Skin epidermis (tissue), 12 donors: ENCODE results near the gene NSF.
"Not testable (repeated sequence)": the region's sequence is repeated elsewhere in the genome, so short reads cannot be mapped to it uniquely, and the experiment has no call there.

Experiments
- H3K27ac ChIP-seq, 21 experiments: fragments of 200-600 bp; sonication (generic) in 11 of 21; one replicate each; pipeline ENCODE4 v1.5.0; 2020; ENCODE audit warnings: mild to moderate bottlenecking in 3 of 21, inconsistent platforms in 2 of 21, moderate library complexity in 2 of 21
- H3K4me3 ChIP-seq, 7 experiments: fragments of 200-600 bp; sonication (generic) in 2 of 7; one replicate each; pipeline ENCODE4 v1.5.0; 2020; ENCODE audit warnings: inconsistent platforms in 2 of 7, mild to moderate bottlenecking in 2 of 7, moderate library complexity in 1 of 7

The NSF gene

DNA sequence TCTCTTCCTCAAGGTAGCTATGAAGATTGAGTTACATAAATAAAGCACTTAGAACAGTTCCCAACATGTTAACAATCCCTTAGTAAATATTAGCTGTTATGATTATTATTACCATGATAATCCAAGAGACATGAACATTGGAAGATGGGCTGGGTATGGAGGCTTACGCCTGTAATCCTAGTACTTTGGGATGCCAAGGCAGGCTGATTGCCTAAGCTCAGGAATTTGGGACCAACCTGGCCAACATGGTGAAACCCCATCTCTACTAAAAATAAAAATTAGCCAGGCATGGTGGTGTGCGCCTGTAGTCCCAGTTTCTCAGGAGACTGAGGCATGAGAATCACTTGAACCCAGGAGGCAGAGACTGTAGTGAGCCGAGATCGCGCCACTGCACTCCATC lies 34.3 kb downstream of the NSF start:
- not testable (repeated sequence) for H3K4me3 ChIP-seq, H3K27ac ChIP-seq

DNA sequence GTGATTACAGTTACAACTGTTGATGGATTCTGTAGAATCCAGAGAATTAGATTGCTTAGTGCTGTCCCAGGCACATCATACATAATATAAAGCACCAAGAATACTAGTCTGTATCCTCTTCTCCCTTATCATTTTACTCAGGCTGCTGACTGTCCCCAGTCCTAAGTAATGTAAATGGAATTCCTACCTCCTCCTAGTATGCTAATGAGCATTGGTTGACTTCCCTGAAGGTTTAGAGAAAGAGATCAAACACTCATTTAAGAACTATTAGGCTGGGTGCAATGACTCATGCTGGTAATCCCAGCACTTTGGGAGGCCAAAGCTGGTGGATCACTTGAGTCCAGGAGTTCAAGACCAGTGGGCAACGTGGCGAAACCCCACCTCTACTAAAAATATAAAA lies 37.0 kb downstream of the NSF start:
- H3K4me3 ChIP-seq = not testable (repeated sequence)

GRCh38 chr17:46628753-46629436 lies 38.4 kb downstream of the NSF start:
- H3K4me3 ChIP-seq, H3K27ac ChIP-seq: not testable (repeated sequence)

More for the DNA sequence above, 37.0 kb downstream of the NSF start:
- H3K27ac ChIP-seq = not testable (repeated sequence)

DNA sequence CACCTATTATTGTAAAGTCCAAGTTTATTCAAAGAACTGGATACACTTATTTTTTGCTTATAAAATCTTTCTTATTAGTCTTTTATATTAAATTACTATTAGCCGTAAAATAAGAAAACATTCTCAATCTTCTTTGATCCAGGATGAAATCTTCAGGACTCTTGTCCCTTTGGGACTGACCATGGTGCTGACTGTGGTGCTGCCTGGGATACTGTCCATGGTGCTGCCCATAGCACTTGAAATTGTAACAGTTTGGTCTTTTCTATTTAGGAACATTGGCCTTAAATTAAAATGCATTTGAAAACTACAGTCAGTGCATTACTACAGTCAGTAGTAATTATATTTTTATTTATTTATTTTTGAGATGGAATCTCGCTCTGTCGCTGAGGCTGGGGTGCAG lies 41.7 kb downstream of the NSF start:
- not testable (repeated sequence) for H3K27ac ChIP-seq

DNA sequence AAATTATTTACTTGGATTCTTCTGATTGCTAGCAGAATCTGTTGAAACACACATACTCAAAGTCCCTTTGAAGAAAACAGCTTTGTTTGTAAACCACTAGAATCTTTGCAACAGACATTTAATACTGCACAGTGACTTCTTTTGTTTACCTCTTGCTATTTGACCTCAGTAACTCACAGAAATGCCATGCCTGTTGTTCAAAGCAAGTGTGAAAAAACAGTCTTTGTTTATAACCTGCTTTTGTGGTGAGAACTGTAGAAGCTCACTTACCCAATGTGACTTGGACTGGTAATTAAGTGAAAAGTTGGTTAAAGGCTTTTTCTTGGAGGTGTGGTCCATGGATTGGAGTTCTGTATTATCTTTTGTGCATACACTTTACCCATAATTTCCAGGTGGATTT lies 44.4 kb downstream of the NSF start:
- not testable (repeated sequence) for H3K27ac ChIP-seq, H3K4me3 ChIP-seq

More for the DNA sequence above, 41.7 kb downstream of the NSF start:
- H3K4me3 ChIP-seq = not testable (repeated sequence)

GRCh38 chr17:46641861-46642656 lies 51.6 kb downstream of the NSF start:
- H3K4me3 ChIP-seq, H3K27ac ChIP-seq: not testable (repeated sequence)

DNA sequence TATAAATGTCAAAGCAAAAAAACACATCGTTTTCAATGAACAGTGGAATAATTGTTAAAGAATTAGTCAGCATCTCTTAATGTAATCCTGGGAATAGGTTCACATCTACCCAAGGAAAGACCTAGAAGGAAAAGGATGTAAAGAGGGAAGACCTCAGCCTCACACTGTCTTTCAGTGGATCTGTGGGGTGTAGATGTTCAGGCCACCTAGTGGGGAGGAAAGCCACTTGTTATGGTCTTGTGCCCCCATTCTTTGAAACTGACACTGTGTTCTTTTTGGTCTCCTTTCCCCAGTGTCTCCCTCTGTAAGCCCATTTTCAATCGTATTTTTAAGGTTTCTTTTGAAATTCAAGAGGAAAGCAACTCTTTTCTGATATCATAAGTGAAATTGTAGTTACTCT lies 56.8 kb downstream of the NSF start:
- not testable (repeated sequence) for H3K4me3 ChIP-seq, H3K27ac ChIP-seq

DNA sequence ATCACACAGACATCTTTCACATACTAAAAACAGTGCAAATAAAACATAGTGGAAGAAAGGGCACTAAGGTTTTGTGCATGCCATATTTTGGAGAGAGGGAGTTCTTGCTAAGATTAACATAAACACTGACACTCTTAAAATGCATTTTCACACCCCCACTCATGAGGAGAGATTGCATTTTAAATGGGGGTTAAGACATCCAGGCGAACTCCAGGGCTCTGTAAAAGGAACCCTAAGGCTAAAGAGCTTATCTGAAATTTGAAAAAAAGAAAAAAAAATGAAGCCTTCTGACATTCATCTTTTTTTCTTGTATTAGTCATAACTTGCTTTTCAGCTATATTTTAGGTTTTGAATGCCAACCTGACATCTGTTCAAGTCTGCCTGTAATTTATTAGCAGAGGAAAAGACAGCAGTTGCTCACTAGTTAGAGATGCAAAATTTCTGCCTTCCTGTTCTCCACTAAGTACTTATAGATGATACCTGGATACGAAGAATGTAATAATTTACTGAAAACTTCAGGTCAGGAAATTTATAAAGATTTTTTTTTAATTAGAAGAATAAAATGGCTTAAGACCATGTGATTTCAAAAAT lies 57.3 kb downstream of the NSF start:
- H3K4me3 ChIP-seq, H3K27ac ChIP-seq: not testable (repeated sequence)

DNA sequence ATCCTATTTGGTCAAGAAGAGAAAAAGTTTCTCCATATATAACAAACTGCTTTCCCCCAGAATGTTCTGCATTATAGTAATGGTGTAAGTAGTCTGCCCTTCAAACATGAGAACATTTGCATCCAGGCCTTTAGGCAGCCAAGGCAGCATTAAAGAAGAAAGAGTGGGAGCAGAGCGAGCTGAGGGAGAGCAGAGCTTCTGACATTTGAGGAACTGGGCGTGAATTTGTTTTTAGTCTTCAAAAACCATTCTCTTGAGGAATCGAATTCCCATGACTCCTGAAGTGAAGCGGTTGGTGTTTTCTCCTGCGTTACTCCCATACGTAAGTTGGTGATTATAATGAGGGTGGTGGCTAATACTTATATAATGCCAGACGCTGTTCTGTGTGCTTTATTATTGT lies 58.8 kb downstream of the NSF start:
- H3K27ac ChIP-seq, H3K4me3 ChIP-seq: not testable (repeated sequence)

DNA sequence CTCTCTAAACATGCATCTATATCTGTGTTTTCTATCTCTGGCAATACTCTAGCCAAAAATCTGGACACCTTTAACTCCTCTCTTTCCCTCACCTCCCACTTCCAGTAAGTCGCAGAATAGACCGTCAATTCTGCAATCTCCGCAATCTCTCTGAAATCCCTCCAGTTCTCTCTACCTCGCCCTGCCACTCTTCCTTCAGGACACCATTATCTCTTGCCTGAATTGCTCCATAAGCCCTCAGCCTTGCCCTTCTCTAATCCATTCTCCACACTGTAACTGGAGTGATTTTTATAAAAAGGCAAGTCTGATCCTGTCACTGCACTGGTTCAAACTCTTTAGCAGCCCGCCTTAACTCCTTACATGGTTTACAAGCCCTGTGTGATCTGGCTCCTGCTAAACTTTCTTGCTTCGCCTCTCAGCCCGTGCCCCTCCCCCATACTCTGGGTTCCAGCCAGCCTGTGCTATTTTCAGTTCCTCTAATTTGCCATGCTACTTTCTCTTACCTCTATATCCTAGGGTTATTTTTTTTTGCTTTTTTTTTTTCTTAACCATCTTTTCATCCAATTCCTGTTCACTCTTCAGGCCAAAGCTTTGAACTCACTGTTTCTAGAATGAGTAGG lies 61.7 kb downstream of the NSF start:
- not testable (repeated sequence) for H3K27ac ChIP-seq, H3K4me3 ChIP-seq

GRCh38 chr17:46658235-46658634 lies 67.8 kb downstream of the NSF start:
- H3K27ac ChIP-seq, H3K4me3 ChIP-seq: not testable (repeated sequence)

DNA sequence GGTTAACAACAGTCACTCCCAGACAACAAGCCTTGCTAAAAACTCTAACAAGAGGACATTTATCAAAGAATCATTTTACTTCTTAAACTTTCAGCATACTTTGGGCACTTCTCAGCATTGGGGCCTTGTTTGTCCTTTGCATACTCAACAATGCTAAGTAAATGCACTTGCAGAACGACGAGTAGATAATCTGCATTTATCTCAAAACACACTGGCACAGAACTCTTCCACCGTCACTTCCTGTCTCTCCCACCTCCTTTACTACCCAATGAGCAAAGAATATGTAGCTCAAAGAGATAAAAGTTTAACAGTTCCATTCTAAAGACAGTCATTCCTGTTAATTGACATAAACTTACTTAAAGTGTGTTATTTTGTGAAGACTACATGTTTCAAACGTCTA lies 69.2 kb downstream of the NSF start:
- H3K4me3 ChIP-seq, H3K27ac ChIP-seq: not testable (repeated sequence)

DNA sequence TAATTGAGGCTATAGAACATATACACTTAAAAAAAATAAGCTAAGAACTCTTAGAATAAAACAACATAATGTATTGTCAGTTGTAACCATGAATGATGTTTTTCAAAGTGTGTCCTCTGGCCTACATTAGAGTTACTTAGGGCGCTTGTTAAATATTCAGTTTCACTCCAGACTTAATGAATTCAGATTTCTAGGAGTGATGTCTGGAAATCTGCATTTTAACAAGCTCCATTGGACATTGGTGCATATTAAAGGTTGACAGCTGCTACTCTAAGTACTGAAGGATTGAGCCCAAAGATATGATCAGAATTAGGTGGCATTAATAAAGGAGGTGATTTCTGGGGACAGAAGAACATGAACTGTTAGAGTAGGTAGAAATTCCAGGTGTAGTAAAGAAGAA lies 72.7 kb downstream of the NSF start:
- not testable (repeated sequence) for H3K4me3 ChIP-seq, H3K27ac ChIP-seq

GRCh38 chr17:46663552-46663951 lies 73.1 kb downstream of the NSF start:
- not testable (repeated sequence) for H3K27ac ChIP-seq, H3K4me3 ChIP-seq

GRCh38 chr17:46665969-46666368 lies 75.5 kb downstream of the NSF start:
- not testable (repeated sequence) for H3K27ac ChIP-seq, H3K4me3 ChIP-seq

DNA sequence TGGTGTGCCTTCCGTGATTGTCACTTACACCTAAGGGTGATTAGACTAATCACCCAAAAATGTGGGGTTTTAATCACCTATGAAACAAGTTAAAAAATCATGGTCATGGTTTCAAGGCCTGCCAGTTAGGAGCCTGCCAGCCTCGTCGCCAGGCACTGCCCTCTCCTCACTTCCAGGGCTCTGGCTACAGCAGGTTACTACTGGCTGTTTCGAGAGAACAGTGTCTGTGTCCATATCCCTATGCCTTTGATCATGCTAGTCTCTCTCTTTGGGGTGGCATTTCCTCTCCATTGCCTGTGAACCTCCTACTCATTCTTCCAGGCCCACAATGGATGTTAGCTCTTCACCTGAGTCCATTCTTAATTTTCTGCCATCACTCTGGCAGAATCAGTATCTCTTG lies 80.3 kb downstream of the NSF start:
- H3K4me3 ChIP-seq, H3K27ac ChIP-seq: not testable (repeated sequence)

GRCh38 chr17:46672777-46673176 lies 82.3 kb downstream of the NSF start:
- H3K27ac ChIP-seq, H3K4me3 ChIP-seq: not testable (repeated sequence)

DNA sequence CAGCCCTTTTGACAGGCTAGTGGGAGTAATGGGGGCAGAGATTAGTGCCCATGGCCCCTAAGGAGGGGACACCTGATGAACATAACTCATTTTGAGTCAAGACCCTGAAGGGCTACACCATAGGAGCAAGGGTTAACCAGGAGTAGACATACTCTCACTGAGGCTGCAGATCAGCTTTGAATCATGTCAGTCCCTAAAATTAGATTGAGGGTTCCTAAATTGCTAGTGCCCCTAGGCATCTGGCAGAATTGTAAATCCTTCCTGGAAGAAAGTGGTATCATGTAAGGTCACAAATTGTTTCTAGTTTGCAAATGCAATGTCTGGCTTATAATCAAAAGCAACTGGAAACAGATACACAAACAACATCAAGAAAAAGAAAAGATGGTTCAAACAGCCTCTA lies 87.3 kb downstream of the NSF start:
- not testable (repeated sequence) for H3K4me3 ChIP-seq, H3K27ac ChIP-seq

DNA sequence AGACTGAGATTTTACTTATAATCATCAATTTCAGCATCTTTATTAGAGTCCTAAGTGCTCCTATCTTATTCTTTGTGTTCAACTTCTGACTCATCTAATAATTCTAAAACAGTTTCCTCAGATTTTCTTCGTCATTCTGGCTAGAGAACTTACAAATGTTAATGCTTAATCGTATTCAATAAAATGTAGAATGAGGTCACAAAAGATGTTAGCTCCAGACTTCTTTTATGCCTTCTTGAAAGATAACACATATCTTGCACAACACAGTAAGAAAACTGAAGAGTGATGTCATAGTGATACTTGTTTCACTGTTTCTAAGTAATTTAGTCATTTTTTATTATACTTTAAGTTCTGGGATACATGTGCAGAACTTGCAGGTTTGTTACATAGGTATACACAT lies 93.2 kb downstream of the NSF start:
- not testable (repeated sequence) for H3K4me3 ChIP-seq, H3K27ac ChIP-seq

DNA sequence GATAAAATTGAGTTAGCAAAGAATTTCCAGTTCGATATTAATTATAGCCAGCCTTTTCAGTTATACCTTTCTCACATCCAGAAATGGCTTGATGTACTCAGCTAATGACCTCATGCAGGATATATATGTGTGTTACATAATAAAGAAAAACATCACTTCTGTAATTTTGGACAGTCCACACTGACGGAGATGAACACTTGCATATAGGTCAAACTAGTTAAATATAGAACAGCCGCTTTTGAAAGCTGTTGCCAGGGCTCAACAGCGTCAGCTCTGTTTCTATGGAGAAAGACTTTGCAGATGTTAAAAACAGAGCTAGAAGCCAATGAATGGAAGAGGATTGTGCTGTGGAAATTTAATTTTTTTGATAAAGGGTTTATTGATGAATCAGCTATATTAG lies 94.8 kb downstream of the NSF start:
- H3K27ac ChIP-seq, H3K4me3 ChIP-seq: not testable (repeated sequence)

DNA sequence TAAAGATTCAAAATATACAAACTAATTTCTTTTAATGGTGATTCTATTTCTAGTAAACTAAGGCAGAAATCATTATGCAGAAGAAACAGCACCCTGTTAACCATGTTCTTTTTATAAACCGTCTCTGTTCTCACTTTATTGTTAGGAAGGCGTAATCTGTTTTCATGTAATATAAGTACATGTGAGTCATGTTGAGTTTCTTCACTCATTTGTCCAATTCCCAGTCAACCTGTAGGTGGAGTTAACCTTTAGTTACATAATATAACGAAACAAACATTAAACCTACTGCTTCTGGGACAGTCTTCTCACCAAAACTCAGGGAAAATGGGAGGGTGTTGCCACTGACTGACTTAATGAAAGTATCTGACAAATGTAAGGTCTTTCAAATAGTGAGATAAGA lies 101.7 kb downstream of the NSF start:
- H3K4me3 ChIP-seq, H3K27ac ChIP-seq: not testable (repeated sequence)
